Measurements from ENCODE around the gene CTNNA3.

DNA sequence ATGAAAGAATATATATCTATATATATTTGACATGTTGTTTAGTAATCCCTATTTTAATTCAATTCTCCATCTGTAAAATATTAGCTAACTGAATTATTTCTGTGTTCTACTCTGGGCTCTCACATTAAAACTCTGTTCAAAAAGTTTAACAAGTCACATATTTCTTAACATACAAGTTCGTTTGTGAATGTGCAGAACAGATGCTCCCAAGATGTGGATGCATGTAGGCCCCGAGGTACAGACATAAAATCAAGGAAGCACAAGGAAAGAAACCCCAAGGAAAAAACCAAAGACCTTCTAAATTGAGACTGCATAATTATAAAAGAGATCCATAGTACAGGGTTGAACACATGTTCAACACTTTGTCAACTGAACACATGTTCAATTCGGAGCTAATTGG is 595.0 kb downstream of the CTNNA3 start:
- TF ChIP-seq TAF1 (conservative IDR thresholded peaks at IDR 0.05) (no peak), GABPA (IDR thresholded peaks at IDR 0.05 in 1 of 2, conservative IDR thresholded peaks at IDR 0.05 in 1 of 2) (no peak), NR2F2 (IDR thresholded peaks at IDR 0.05) (no peak), RAD21 (IDR thresholded peaks at IDR 0.05) (no peak), JUND (IDR thresholded peaks at IDR 0.05) (no peak), SP1 (IDR thresholded peaks at IDR 0.05) (no peak), YY1 (IDR thresholded peaks at IDR 0.05) (no peak)
- TF ChIP-seq, protein P1, sequence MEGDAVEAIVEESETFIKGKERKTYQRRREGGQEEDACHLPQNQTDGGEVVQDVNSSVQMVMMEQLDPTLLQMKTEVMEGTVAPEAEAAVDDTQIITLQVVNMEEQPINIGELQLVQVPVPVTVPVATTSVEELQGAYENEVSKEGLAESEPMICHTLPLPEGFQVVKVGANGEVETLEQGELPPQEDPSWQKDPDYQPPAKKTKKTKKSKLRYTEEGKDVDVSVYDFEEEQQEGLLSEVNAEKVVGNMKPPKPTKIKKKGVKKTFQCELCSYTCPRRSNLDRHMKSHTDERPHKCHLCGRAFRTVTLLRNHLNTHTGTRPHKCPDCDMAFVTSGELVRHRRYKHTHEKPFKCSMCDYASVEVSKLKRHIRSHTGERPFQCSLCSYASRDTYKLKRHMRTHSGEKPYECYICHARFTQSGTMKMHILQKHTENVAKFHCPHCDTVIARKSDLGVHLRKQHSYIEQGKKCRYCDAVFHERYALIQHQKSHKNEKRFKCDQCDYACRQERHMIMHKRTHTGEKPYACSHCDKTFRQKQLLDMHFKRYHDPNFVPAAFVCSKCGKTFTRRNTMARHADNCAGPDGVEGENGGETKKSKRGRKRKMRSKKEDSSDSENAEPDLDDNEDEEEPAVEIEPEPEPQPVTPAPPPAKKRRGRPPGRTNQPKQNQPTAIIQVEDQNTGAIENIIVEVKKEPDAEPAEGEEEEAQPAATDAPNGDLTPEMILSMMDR (IDR thresholded peaks at IDR 0.05; ENCODE audit: low read depth, low read length, missing input control) = no peak
- TF ChIP-seq, protein P2, sequence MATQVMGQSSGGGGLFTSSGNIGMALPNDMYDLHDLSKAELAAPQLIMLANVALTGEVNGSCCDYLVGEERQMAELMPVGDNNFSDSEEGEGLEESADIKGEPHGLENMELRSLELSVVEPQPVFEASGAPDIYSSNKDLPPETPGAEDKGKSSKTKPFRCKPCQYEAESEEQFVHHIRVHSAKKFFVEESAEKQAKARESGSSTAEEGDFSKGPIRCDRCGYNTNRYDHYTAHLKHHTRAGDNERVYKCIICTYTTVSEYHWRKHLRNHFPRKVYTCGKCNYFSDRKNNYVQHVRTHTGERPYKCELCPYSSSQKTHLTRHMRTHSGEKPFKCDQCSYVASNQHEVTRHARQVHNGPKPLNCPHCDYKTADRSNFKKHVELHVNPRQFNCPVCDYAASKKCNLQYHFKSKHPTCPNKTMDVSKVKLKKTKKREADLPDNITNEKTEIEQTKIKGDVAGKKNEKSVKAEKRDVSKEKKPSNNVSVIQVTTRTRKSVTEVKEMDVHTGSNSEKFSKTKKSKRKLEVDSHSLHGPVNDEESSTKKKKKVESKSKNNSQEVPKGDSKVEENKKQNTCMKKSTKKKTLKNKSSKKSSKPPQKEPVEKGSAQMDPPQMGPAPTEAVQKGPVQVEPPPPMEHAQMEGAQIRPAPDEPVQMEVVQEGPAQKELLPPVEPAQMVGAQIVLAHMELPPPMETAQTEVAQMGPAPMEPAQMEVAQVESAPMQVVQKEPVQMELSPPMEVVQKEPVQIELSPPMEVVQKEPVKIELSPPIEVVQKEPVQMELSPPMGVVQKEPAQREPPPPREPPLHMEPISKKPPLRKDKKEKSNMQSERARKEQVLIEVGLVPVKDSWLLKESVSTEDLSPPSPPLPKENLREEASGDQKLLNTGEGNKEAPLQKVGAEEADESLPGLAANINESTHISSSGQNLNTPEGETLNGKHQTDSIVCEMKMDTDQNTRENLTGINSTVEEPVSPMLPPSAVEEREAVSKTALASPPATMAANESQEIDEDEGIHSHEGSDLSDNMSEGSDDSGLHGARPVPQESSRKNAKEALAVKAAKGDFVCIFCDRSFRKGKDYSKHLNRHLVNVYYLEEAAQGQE (IDR thresholded peaks at IDR 0.05) = no peak
